Subcutaneous abdominal adipose tissue (tissue), 5 donors: ENCODE data around the gene STARD7.
"Not testable (repeated sequence)": the region's sequence is repeated elsewhere in the genome, so short reads cannot be mapped to it uniquely, and the experiment has no call there.

Experiments used
- H3K27ac ChIP-seq: one replicate; pipeline ENCODE4 v1.7.0; 2013; ENCODE audit warnings: low read depth, mild to moderate bottlenecking, inconsistent platforms, low read length, moderate library complexity
- H3K27me3 ChIP-seq, 5 donors: one replicate each; pipeline ENCODE4 v1.7.0; 2013; ENCODE audit warnings: low read length in 5 of 5, inconsistent platforms in 1 of 5; ENCODE audit not compliant: control insufficient read depth in 5 of 5, insufficient read depth in 4 of 5
- H3K36me3 ChIP-seq, 5 donors: one replicate each; pipeline ENCODE4 v1.7.0; 2013; ENCODE audit warnings: low read length in 5 of 5; ENCODE audit not compliant: control insufficient read depth in 5 of 5, insufficient read depth in 5 of 5
- H3K4me1 ChIP-seq, 5 donors: one replicate each; pipeline ENCODE4 v1.7.0; 2013; ENCODE audit warnings: low read length in 5 of 5, mild to moderate bottlenecking in 3 of 5, moderate library complexity in 1 of 5; ENCODE audit not compliant: control insufficient read depth in 5 of 5, insufficient read depth in 5 of 5
- H3K4me3 ChIP-seq, 5 donors: one replicate each; pipeline ENCODE4 v1.7.0; 2013; ENCODE audit warnings: low read length in 5 of 5, low read depth in 1 of 5
- H3K9ac ChIP-seq, 5 donors: one replicate each; pipeline ENCODE4 v1.7.0; 2013; ENCODE audit warnings: low read length in 5 of 5, mild to moderate bottlenecking in 4 of 5, moderate library complexity in 3 of 5
- H3K9me3 ChIP-seq, 5 donors: one replicate each; pipeline ENCODE4 v1.7.0; 2013; ENCODE audit warnings: low read length in 5 of 5; ENCODE audit not compliant: control insufficient read depth in 5 of 5
- donor health status: healthy.
- donor health status: healthy.
- donor health status: healthy.
- donor health status: healthy.
- donor health status: healthy.

STARD7 gene, protein sequence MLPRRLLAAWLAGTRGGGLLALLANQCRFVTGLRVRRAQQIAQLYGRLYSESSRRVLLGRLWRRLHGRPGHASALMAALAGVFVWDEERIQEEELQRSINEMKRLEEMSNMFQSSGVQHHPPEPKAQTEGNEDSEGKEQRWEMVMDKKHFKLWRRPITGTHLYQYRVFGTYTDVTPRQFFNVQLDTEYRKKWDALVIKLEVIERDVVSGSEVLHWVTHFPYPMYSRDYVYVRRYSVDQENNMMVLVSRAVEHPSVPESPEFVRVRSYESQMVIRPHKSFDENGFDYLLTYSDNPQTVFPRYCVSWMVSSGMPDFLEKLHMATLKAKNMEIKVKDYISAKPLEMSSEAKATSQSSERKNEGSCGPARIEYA

DNA sequence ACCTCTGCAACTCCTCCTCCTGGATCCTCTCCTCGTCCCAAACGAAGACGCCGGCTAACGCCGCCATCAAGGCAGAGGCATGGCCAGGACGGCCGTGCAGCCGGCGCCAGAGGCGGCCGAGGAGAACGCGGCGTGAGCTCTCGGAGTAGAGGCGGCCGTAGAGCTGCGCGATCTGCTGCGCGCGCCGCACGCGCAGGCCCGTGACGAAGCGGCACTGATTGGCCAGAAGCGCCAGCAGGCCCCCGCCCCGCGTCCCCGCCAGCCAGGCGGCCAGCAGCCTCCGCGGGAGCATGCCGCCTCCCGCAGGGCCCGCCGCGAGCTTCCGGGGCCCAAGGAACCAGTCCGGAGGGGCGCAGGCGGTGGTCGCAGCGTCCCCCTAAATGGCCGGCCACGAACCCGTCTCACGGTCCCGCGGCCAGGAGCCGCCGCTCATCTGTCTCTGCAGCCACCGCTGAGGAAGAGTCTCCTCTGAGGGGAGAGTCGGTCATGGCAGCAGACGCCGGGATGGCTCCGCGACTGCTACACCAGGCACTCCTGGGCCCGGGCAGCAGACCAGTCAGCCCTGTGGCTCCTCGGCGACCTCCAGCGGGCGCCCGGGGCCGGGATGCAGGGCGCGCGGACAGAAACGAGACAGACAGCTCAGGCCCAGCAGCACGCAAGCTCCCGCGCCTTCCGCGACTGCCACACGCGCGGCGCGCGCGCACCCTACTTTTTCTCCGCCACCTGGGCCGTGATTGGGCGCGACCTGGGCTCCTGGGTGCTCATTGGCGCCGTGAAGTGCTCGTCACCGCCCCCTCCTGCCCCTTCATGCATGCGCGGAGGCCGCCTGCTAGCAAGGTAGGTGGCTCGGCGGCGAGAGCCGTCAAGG lies at the start of gene STARD7:
STARD7 (minus strand) TSS at position 685 of the 868 bp plus-strand sequence; CDS start at position 292, 393 bp downstream.
- Histone ChIP-seq H3K4me1 (peaks cover 2 to 57% (median 54%) of the 10 kb centered on the region in 5 donors), H3K27me3 (no peaks in the 10 kb centered on the region), H3K27ac (peak within 1 kb of the TSS; percentile 68), H3K9ac (peak within 1 kb of the TSS; percentile 72 to 92 (median 90)), H3K4me3 (peak within 1 kb of the TSS; percentile 65 to 97 (median 90)), H3K9me3 (no peaks in the 10 kb centered on the region), H3K36me3 (peaks cover 0 to 2% (median 0%) of the 10 kb centered on the region in 5 donors)

DNA sequence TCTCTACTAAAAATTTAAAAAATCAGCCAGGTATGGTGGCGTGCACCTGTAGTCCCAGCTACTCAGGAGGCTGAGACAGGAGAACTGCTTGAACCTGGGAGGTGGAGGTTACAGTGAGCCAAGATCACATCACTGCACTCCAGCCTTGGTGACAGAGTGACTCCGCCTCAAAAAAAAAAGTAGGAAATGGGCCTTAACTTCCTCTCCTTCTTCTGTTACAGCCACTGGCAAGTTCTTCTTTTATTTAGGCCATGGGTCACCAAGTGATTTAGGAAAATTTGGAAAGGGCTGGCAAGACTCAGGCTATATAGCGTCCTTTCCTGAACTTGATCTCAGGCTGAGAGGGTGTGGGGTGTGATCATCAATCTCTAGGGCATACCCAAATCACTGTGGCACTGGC lies 49.1 kb upstream of the STARD7 start:
- Histone ChIP-seq H3K9ac (peak overlapping the region in 4 of 5 donors; percentile 48 to 63 (median 53)), H3K36me3 (peaks cover 3 to 47% (median 33%) of the 10 kb centered on the region in 5 donors), H3K4me3 (peak overlapping the region in 1 of 5 donors; percentile 14), H3K4me1 (peaks cover 30 to 84% (median 70%) of the 10 kb centered on the region in 5 donors), H3K27ac (peak overlapping the region; percentile 94)
- H3K9me3 ChIP-seq, H3K27me3 ChIP-seq: not testable (repeated sequence)

DNA sequence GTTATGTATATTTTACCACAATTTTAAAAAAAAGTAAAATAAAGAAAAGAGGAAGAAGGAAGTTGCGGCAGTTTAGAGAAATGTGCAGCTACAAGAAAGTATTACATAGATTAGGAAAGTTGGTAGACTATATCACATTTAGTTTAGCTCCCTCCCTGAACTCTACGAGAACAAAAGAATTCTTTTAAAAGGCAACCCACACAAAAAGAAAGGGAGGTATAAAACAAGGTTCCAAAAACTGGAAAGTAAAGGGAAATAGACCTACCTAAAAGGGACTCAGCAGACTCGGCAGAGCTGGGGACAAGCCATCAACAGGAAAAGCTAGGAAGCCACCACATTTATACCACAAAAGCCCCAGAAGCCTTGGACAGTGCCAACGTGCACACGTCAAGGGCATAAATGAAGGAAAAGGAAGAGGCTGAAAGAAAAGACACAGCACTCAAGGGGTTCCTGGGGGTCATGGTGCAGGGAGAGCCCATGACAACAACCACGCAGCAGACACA lies 48.0 kb upstream of the STARD7 start:
- peaks cover 3 to 52% (median 42%) of the 10 kb centered on the region in 5 donors for H3K36me3 ChIP-seq
- no peak overlapping the region for H3K4me3 ChIP-seq
- peaks cover 33 to 82% (median 73%) of the 10 kb centered on the region in 5 donors for H3K4me1 ChIP-seq
- H3K9ac ChIP-seq: peak overlapping the region in 1 of 5 donors; percentile 45
- H3K27me3 ChIP-seq: no peaks in the 10 kb centered on the region
- H3K9me3 ChIP-seq: no peaks in the 10 kb centered on the region
- H3K27ac ChIP-seq: peak overlapping the region; percentile 94

DNA sequence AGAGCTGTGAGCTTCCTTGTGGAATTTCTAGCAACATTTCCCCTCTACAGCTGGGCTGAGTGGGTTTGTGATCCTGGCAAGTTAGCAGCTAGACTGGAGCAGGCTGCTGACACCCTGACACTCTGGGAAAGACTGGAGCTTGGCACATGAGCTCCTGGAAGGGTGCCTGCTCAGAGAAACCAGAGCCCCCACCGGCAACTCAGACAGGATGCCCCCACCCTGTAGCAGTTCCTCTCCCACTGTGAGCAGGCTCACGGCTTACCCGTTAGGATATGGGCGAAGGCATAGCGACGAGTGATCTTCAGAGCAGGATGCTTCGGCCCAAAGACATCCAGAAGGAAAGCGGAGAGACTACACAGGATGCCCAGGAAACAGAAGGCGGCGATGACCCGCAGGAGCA lies 45.9 kb upstream of the STARD7 start:
- no peak overlapping the region for H3K4me3 ChIP-seq
- no peaks in the 10 kb centered on the region for H3K9me3 ChIP-seq
- H3K27ac ChIP-seq: peak overlapping the region; percentile 5
- peaks cover 25 to 77% (median 65%) of the 10 kb centered on the region in 5 donors for H3K4me1 ChIP-seq
- no peaks in the 10 kb centered on the region for H3K27me3 ChIP-seq
- peaks cover 3 to 50% (median 40%) of the 10 kb centered on the region in 5 donors for H3K36me3 ChIP-seq
- H3K9ac ChIP-seq: peak overlapping the region in 1 of 5 donors; percentile 6

DNA sequence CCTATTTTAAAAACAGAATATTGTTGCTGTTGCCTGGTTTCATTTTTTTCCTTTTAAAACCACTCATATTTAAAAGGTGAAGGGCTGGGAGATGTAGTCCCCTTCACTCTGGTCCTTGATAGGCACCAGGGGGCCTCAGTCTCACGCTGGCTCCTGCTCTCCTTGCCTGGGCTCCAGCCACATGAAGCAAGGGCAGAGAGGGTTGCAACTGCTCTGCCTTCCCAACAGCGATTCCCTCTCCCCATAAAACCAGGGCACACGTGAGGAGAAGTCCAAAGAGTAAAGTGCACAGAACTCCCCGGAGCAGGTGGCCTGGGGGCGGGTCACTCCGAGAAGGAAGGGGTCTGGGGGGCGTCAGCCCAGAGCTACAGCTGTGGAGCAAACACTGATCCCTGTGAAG lies 44.4 kb upstream of the STARD7 start:
- Histone ChIP-seq H3K9ac (no peak overlapping the region), H3K27ac (no peak overlapping the region), H3K9me3 (no peaks in the 10 kb centered on the region), H3K4me1 (peaks cover 12 to 65% (median 53%) of the 10 kb centered on the region in 5 donors), H3K36me3 (peaks cover 3 to 46% (median 38%) of the 10 kb centered on the region in 5 donors), H3K27me3 (no peaks in the 10 kb centered on the region), H3K4me3 (no peak overlapping the region)

DNA sequence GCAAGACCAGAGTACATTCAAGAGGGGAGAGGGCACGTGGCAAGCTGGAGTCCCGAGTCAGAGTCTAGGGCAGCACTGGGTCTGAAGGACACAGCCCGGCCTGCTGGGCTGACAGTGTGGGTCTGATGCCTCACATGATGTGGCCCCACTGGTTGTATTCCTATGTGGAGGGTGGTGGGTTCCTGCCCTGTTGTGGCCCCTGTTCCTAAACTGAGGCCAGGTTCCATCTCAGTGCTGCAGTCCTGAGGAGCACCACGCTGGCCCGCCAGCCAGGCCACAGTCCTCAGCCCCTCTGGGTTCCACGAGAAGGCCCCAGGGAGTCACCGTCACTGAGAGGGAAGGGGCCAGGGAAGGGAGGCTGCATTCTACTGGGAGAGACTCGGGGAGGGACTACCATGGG lies 43.9 kb upstream of the STARD7 start:
- Histone ChIP-seq H3K36me3 (peaks cover 3 to 46% (median 38%) of the 10 kb centered on the region in 5 donors), H3K4me3 (no peak overlapping the region), H3K27ac (no peak overlapping the region), H3K27me3 (no peaks in the 10 kb centered on the region), H3K9me3 (no peaks in the 10 kb centered on the region), H3K9ac (peak overlapping the region in 1 of 5 donors; percentile 2), H3K4me1 (peaks cover 10 to 61% (median 48%) of the 10 kb centered on the region in 5 donors)

DNA sequence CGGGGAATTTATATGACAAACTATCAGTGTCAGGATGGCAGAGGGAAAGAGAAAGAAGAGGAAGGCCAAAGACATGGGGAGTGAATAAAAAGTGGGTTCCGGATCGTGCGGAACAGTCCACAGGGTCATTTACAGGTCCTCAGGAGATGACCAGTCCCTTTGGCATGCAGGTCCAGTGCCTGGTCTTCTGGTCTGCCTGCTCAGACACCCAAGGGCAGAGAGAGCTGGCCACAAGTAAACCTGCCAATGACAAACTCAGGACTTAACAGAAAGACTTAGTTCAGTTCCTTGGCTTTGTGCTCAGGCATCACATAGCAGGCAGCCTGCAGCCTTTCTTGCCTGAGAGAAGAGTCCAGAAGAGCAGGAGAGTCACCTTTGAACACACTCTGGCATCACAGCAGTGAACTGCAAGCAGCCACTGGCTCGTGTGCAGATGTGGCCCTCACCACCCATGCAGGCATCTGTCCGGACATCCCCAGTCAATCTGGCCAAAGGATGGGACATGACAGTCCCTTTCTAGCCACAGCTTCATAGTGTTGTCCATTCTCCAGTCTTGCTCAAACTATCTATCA lies 43.2 kb upstream of the STARD7 start:
- peaks cover 3 to 46% (median 38%) of the 10 kb centered on the region in 5 donors for H3K36me3 ChIP-seq
- H3K27ac ChIP-seq: peak overlapping the region; percentile 44
- no peaks in the 10 kb centered on the region for H3K9me3 ChIP-seq
- no peaks in the 10 kb centered on the region for H3K27me3 ChIP-seq
- no peak overlapping the region for H3K9ac ChIP-seq
- H3K4me3 ChIP-seq: no peak overlapping the region
- H3K4me1 ChIP-seq: peaks cover 10 to 58% (median 43%) of the 10 kb centered on the region in 5 donors

DNA sequence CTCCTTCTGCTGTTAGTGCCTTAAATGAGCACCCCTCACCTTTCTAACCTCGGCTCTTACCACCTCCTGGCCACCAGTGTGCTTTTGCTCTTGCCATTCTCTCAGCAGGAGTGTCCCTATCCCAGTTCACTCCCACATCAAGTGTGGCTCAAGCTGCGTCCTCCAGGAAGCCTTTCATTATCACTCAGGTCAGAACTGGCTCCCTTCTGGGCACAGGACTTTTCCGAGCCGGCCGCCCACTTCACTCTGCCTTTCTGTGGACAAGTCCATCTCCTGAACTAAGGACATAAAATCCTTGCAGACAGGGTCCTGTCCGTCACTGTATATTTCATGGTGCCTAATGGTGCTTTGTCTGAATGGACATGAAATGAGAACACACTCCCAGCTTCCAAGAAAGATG lies 41.6 kb upstream of the STARD7 start:
- Histone ChIP-seq H3K4me3 (no peak overlapping the region), H3K9ac (no peak overlapping the region), H3K27ac (peak overlapping the region; percentile 44), H3K4me1 (peaks cover 12 to 63% (median 53%) of the 10 kb centered on the region in 5 donors), H3K27me3 (no peaks in the 10 kb centered on the region), H3K36me3 (peaks cover 2 to 37% (median 35%) of the 10 kb centered on the region in 5 donors), H3K9me3 (no peaks in the 10 kb centered on the region)

DNA sequence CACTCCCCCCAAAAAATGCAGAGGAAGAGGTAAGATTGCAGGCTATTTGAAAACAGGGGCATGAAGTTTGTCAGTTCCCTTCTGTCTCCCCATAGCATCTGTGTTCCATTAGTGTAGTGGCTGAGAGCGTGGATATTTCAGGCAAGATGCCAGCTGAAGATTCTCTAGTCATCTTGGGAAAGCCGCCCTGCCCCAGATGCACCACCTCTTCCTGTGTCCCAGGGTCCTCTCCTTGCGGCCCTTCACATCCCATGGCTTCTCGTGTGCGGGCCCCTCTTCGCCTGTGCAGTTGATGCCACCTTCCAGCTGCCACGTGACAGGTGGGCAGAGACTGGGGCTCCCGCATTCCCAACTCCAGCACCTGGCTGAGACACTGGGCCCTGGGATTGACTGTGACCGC lies 41.0 kb upstream of the STARD7 start:
- Histone ChIP-seq H3K9me3 (no peaks in the 10 kb centered on the region), H3K27me3 (no peaks in the 10 kb centered on the region), H3K4me3 (no peak overlapping the region), H3K4me1 (peaks cover 7 to 62% (median 52%) of the 10 kb centered on the region in 5 donors), H3K36me3 (peaks cover 0 to 31% (median 30%) of the 10 kb centered on the region in 5 donors), H3K9ac (peak overlapping the region in 1 of 5 donors; percentile 26), H3K27ac (peak overlapping the region; percentile 44)
